Thyroid gland (tissue), 4 donors: ENCODE data around the gene DNAI1. TPM values are rescaled to one million over a fixed set of nuclear protein-coding genes. Genes with fewer than 3 reads are reported as not detected.

Source experiments
- DNase-seq, 2 donors: peaks; one replicate each; pipeline ENCODE4 v3.0.0-alpha.2; 2019
- H3K27ac ChIP-seq, 3 donors: fragments of 200-600 bp; sonication (generic); 1 replicate in 2 of 3; 2 replicates in 1 of 3; pipeline ENCODE4 v1.5.1; 2016 to 2019; ENCODE audit warnings: mild to moderate bottlenecking in 1 of 3, moderate library complexity in 1 of 3
- H3K27me3 ChIP-seq: fragments of 200-600 bp; sonication (generic); one replicate; pipeline ENCODE4 v1.5.1; 2019
- H3K36me3 ChIP-seq, 2 donors: fragments of 200-600 bp; sonication (generic); one replicate each; pipeline ENCODE4 v1.5.1; 2016 to 2019
- H3K4me1 ChIP-seq, 2 donors: fragments of 200-600 bp; sonication (generic); one replicate each; pipeline ENCODE4 v1.5.1; 2017 to 2019
- H3K4me3 ChIP-seq, 3 donors: fragments of 200-600 bp; sonication (generic); replicated peaks in 1 of 3; 1 replicate in 2 of 3; 2 replicates in 1 of 3; pipeline ENCODE4 v1.5.1; 2016; ENCODE audit warnings: mild to moderate bottlenecking in 1 of 3
- H3K9me3 ChIP-seq: fragments of 200-600 bp; sonication (generic); one replicate; pipeline ENCODE4 v1.5.1; 2017
- POLR2A ChIP-seq, 2 donors: fragments of 450-650 bp; IDR thresholded peaks; one replicate each; pipeline ENCODE4 v1.6.1; 2017; ENCODE audit warnings: antibody characterized with exemption in 2 of 2, mild to moderate bottlenecking in 2 of 2, moderate library complexity in 1 of 2
- WGBS, 2 donors: methylation state at CpG; one replicate each; pipeline ENCODE4 v1.1.5; 2017; 5-methylcytosine and 5-hydroxymethylcytosine counted together
- intact Hi-C: fragments of 100-400 bp; cut with DNase I; formaldehyde crosslinking; loops from one replicate; pipeline ENCODE4 v1.15.1; 2023
- small RNA-seq: library from RNA; depleted of rRNA; stranded (forward); fragments of <200 nt; gene quantifications from one replicate; pipeline ENCODE3, GENCODE V24; 2016
- total RNA-seq, 4 donors: library from RNA; depleted of rRNA; stranded (reverse); fragments of >200 nt; gene quantifications; one replicate each; pipeline ENCODE4 v1.2.3, GENCODE V29; 2016
- TF ChIP-seq, protein P1 (sequence below), 6 experiments: fragments of 200-600 bp in 3 of 6; fragments of 450-650 bp in 3 of 6; sonication (generic) in 3 of 6; IDR thresholded peaks; one replicate each; pipeline ENCODE4 v1.5.1; 2016 to 2019; ENCODE audit warnings: antibody characterized with exemption in 6 of 6, mild to moderate bottlenecking in 2 of 6, inconsistent platforms in 1 of 6, moderate library complexity in 1 of 6

DNAI1 gene
- total RNA-seq, 4 donors from 2014 or later = 0.81 to 0.89 TPM; not detected in 2

DNA sequence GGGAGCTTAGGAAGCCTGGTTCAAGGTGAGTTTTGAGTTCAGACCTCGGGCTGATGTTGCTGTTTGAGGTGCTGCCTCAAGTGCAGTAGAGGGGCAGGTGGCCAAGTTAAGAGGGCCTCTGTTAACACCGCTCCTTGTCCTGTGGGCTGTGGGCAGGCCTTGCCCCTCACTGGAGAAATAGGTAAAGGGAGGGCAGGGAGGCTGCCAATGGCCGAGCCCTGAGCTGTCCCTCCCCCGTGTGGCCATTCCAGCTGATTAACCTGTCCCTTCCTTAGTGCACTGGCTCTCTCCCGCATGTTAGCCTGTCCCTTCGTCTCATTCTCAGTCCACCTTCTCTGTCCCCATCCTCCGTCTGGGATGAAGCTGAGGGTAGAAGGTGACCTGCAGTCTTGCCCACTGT lies 109.5 kb downstream of the DNAI1 start:
- Histone ChIP-seq H3K4me3 (no peak overlapping the region), H3K27me3 (no peaks in the 10 kb centered on the region), H3K4me1 (peaks cover 0 to 4% of the 10 kb centered on the region in 2 donors), H3K27ac (no peak overlapping the region), H3K9me3 (no peaks in the 10 kb centered on the region), H3K36me3 (no peaks in the 10 kb centered on the region)
- WGBS, 2 donors = 58 to 63% methylated on average over 4 to 7 of the region's 7 CpGs
- intact Hi-C loops = no loop called here
- DNase-seq = peak; percentile 36 to 56
- TF ChIP-seq, protein P1, sequence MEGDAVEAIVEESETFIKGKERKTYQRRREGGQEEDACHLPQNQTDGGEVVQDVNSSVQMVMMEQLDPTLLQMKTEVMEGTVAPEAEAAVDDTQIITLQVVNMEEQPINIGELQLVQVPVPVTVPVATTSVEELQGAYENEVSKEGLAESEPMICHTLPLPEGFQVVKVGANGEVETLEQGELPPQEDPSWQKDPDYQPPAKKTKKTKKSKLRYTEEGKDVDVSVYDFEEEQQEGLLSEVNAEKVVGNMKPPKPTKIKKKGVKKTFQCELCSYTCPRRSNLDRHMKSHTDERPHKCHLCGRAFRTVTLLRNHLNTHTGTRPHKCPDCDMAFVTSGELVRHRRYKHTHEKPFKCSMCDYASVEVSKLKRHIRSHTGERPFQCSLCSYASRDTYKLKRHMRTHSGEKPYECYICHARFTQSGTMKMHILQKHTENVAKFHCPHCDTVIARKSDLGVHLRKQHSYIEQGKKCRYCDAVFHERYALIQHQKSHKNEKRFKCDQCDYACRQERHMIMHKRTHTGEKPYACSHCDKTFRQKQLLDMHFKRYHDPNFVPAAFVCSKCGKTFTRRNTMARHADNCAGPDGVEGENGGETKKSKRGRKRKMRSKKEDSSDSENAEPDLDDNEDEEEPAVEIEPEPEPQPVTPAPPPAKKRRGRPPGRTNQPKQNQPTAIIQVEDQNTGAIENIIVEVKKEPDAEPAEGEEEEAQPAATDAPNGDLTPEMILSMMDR (IDR thresholded peaks at IDR 0.05) = no peak
- no peak for TF ChIP-seq POLR2A (IDR thresholded peaks at IDR 0.05)

DNA sequence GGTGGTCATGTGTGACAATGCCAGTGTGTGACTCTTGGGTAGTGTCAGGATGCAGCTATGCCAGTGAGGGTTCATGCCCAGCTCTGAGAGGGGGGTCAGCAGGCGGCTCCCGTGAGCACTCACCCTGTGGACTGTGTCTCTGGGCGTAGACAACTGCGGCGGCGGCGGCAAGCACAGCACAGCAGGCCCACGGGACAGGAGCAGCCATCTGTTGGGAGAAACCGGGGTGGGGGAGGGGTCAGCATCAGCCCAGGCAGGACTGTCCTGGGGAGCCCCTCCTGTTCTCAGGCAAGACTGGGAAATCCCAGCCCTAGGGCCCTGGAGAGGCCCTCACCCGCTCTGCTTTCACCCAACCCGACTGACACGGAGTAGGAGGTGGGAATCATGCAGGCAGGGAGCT lies 110.2 kb downstream of the DNAI1 start:
- H3K4me1 ChIP-seq = peaks cover 0 to 4% of the 10 kb centered on the region in 2 donors
- 55 to 71% methylated on average over 3 to 6 of the region's 12 CpGs for WGBS, 2 donors
- intact Hi-C loops = no loop called here
- no peaks in the 10 kb centered on the region for H3K27me3 ChIP-seq
- no peak for TF ChIP-seq POLR2A (IDR thresholded peaks at IDR 0.05)
- TF ChIP-seq, protein P1 (IDR thresholded peaks at IDR 0.05) = no peak
- no peak overlapping the region for H3K27ac ChIP-seq
- no peak for DNase-seq
- no peaks in the 10 kb centered on the region for H3K36me3 ChIP-seq
- H3K9me3 ChIP-seq = no peaks in the 10 kb centered on the region
- no peak overlapping the region for H3K4me3 ChIP-seq

DNA sequence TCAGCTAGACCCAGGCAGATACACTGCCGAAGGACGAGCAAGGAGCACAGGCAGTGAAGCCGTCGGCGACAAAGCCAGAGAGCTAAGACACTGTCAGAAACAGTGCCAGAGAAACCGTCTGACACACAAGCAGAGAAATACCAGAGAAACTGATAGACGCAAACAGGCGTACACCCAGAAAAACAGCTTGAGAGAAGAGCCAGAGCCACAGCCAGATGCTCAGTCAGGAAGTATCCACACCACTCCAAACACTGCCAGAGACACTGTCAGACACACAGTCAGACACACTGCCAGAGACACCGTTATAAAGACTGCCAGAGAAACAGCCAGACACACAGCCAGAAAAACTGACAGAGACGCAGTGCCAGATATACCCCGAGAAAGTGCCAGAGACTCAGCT lies 111.8 kb downstream of the DNAI1 start:
- TF ChIP-seq POLR2A (IDR thresholded peaks at IDR 0.05) = no peak
- TF ChIP-seq, protein P1 (IDR thresholded peaks at IDR 0.05) = no peak
- WGBS, 2 donors = 41 to 47% methylated on average over 11 of the region's 11 CpGs
- H3K27me3 ChIP-seq = no peaks in the 10 kb centered on the region
- H3K36me3 ChIP-seq = no peaks in the 10 kb centered on the region
- peaks cover 0 to 4% of the 10 kb centered on the region in 2 donors for H3K4me1 ChIP-seq
- H3K9me3 ChIP-seq = no peaks in the 10 kb centered on the region
- intact Hi-C loops = no loop called here
- no peak overlapping the region for H3K4me3 ChIP-seq
- no peak overlapping the region for H3K27ac ChIP-seq
- no peak for DNase-seq

Small RNA genes within 50 kb of the gene (small RNA-seq; reads per million reads assigned to genes)
- not detected for gene RN7SKP24

Other genes with a start within 250 kb of the DNAI1 start
- 1 to 10 TPM; 1.7 to 7.8 (median 4.6) TPM for gene KIF24, start 129.5 kb upstream of the DNAI1 start, total RNA-seq
- gene NUDT2, start 129.2 kb upstream of the DNAI1 start, total RNA-seq = 1 to 10 TPM; 3.0 to 8.7 (median 4.8) TPM
- 1 to 10 TPM; 3.2 to 9.2 (median 6.0) TPM for gene MYORG, start 81.9 kb upstream of the DNAI1 start, total RNA-seq
- 10 to 100 TPM in 3 of 4 donors, 1 to 10 TPM in 1; 6.6 to 14.3 (median 10.5) TPM for gene FAM219A, start 235 bp upstream of the DNAI1 start, total RNA-seq
- gene ENHO, start 64.2 kb downstream of the DNAI1 start, total RNA-seq = not detected
- 10 to 100 TPM in 3 of 4 donors, 1 to 10 TPM in 1; 8.6 to 17.3 (median 14.1) TPM for gene CNTFR, start 130.9 kb downstream of the DNAI1 start, total RNA-seq
- gene RPP25L, start 153.3 kb downstream of the DNAI1 start, total RNA-seq = 10 to 100 TPM; 20.7 to 39.0 (median 25.8) TPM
- gene DCTN3, start 161.7 kb downstream of the DNAI1 start, total RNA-seq = 100 to 1,000 TPM in 2 of 4 donors, 10 to 100 TPM in 2; 54.6 to 140 (median 89.2) TPM
- gene ARID3C, start 170.3 kb downstream of the DNAI1 start, total RNA-seq = not detected
- 10 to 100 TPM; 48.6 to 89.7 (median 76.6) TPM for gene SIGMAR1, start 179.0 kb downstream of the DNAI1 start, total RNA-seq
- 10 to 100 TPM; 48.7 to 76.5 (median 57.1) TPM for gene GALT, start 187.9 kb downstream of the DNAI1 start, total RNA-seq
- gene IL11RA, start 193.4 kb downstream of the DNAI1 start, total RNA-seq = 10 to 100 TPM; 43.8 to 89.9 (median 56.5) TPM
- gene CCL27, start 203.9 kb downstream of the DNAI1 start, total RNA-seq = 1 to 10 TPM in 1 of 4 donors, not detected in 3; 1.1 TPM
- gene CCL19, start 232.5 kb downstream of the DNAI1 start, total RNA-seq = 1 to 10 TPM in 2 of 4 donors, not detected in 2; 2.2 to 8.5 TPM